KMS-11 (cell line): ENCODE data around the gene UBE3B.

Experiments used
- H2AFZ ChIP-seq: fragments of 200-600 bp; sonication (generic); 2 replicates; pipeline ENCODE4 v1.6.1; 2016; ENCODE audit warnings: antibody characterized with exemption, mixed run types, low read depth
- H3K27ac ChIP-seq: fragments of 200-600 bp; sonication (generic); 2 replicates; pipeline ENCODE4 v1.6.1; 2016; ENCODE audit warnings: mild to moderate bottlenecking, mixed run types
- H3K27me3 ChIP-seq: fragments of 200-600 bp; sonication (generic); 2 replicates; pipeline ENCODE4 v1.6.1; 2017; ENCODE audit warnings: mild to moderate bottlenecking, low read depth, mixed run types, moderate library complexity; ENCODE audit not compliant: insufficient read depth
- H3K36me3 ChIP-seq: fragments of 200-600 bp; sonication (generic); 2 replicates; pipeline ENCODE4 v1.6.1; 2017; ENCODE audit warnings: mild to moderate bottlenecking, mixed run types; ENCODE audit not compliant: insufficient read depth
- H3K4me1 ChIP-seq: fragments of 200-600 bp; sonication (generic); 2 replicates; pipeline ENCODE4 v1.6.1; 2016; ENCODE audit warnings: mild to moderate bottlenecking, low read depth, mixed run types; ENCODE audit not compliant: poor library complexity, severe bottlenecking
- H3K4me2 ChIP-seq: fragments of 200-600 bp; sonication (generic); 2 replicates; pipeline ENCODE4 v1.7.0; 2016; ENCODE audit warnings: mild to moderate bottlenecking, mixed run types
- H3K4me3 ChIP-seq: fragments of 200-600 bp; sonication (generic); IDR thresholded peaks from 2 replicates; pipeline ENCODE4 v1.6.1; 2017; ENCODE audit warnings: low read depth, low read length, mixed read lengths; ENCODE audit not compliant: insufficient read depth
- H3K79me2 ChIP-seq: fragments of 200-600 bp; sonication (generic); 2 replicates; pipeline ENCODE4 v1.6.1; 2016; ENCODE audit warnings: low read depth, mixed run types; ENCODE audit not compliant: insufficient read depth
- H3K9ac ChIP-seq: fragments of 200-600 bp; sonication (generic); 2 replicates; pipeline ENCODE4 v1.6.1; 2016; ENCODE audit warnings: mild to moderate bottlenecking, mixed run types
- H4K20me1 ChIP-seq: fragments of 200-600 bp; sonication (generic); 2 replicates; pipeline ENCODE4 v1.6.1; 2016; ENCODE audit warnings: mild to moderate bottlenecking, mixed run types; ENCODE audit not compliant: insufficient read depth
- TF ChIP-seq, protein P1 (sequence below): fragments of 200-600 bp; sonication (generic); conservative IDR thresholded peaks from 2 replicates; pipeline ENCODE4 v1.6.1; 2017; ENCODE audit warnings: low read depth, mild to moderate bottlenecking, antibody characterized with exemption, low read length, moderate library complexity, mixed read lengths

The UBE3B gene

DNA sequence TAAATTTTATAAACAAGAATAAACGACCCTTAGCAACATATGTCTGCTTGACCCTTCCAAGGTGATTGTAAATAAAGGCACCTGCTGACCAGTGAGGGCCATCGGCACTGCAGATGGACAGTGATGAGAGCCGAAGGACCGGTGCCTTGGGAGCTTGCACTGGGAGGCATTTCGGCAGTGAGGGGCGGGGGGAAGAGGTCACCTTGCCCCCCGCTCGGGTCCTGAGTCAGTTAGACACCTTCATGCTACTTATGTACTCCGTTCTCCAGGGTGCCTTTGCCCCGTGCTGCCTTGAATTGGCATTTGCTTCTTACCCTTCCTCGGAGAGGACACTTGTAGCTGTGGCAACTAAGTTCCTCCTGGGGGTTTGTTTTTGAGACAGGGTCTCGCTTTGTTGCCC, 72.8 kb downstream of the UBE3B start:
- H3K9ac ChIP-seq = no peak overlapping the region
- no peaks in the 10 kb centered on the region for H4K20me1 ChIP-seq
- no peak overlapping the region for H3K4me2 ChIP-seq
- H3K27ac ChIP-seq = no peak overlapping the region
- no peak overlapping the region for H3K4me3 ChIP-seq
- no peaks in the 10 kb centered on the region for H3K4me1 ChIP-seq
- H3K36me3 ChIP-seq = no peaks in the 10 kb centered on the region
- no peaks in the 10 kb centered on the region for H3K79me2 ChIP-seq
- TF ChIP-seq, protein P1, sequence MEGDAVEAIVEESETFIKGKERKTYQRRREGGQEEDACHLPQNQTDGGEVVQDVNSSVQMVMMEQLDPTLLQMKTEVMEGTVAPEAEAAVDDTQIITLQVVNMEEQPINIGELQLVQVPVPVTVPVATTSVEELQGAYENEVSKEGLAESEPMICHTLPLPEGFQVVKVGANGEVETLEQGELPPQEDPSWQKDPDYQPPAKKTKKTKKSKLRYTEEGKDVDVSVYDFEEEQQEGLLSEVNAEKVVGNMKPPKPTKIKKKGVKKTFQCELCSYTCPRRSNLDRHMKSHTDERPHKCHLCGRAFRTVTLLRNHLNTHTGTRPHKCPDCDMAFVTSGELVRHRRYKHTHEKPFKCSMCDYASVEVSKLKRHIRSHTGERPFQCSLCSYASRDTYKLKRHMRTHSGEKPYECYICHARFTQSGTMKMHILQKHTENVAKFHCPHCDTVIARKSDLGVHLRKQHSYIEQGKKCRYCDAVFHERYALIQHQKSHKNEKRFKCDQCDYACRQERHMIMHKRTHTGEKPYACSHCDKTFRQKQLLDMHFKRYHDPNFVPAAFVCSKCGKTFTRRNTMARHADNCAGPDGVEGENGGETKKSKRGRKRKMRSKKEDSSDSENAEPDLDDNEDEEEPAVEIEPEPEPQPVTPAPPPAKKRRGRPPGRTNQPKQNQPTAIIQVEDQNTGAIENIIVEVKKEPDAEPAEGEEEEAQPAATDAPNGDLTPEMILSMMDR = no peak
- no peak overlapping the region for H2AFZ ChIP-seq
- H3K27me3 ChIP-seq = no peaks in the 10 kb centered on the region

DNA sequence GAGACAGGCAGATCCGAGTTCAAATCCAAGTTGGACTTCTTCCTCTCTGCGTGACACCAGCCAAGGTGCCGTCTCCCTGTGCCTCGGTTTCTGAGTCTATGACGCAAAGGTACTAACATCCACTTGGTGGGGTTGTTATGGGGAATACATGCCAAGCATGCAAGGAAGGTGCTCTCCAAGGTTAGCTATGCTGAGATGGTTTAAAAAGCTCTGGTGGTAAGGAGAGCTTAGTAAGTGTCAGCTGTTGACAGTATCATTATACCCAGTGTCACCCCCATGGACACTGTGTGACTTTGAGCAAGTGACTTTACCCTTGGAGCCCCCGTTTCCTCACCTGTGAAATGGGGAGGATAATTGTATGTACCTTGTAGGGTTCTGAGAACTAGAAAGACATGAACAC, 73.7 kb downstream of the UBE3B start:
- Histone ChIP-seq H3K4me2 (no peak overlapping the region), H3K27me3 (no peaks in the 10 kb centered on the region), H3K9ac (no peak overlapping the region), H4K20me1 (no peaks in the 10 kb centered on the region), H3K4me1 (no peaks in the 10 kb centered on the region), H3K79me2 (no peaks in the 10 kb centered on the region), H3K4me3 (no peak overlapping the region), H2AFZ (no peak overlapping the region), H3K27ac (no peak overlapping the region), H3K36me3 (no peaks in the 10 kb centered on the region)
- TF ChIP-seq, protein P1 = no peak

DNA sequence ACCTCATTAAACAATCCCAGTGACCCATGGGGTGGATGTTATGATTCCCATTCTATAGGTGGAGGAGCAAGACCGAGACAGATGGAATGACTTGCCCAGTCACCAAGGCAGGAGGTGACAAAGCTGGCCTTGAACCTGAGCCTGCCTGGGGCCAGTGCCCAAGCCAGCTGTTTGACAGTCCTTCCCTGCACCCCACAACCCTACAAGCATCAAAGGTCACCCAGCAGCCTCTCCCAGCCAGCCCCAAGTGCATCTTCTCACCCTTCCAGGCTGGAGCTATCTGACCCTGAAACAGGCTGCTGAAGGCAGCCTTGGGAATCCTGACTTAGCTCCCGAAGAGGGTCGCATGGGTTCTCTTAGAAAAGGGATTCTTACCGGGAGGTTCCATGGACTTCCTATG, 75.5 kb downstream of the UBE3B start:
- Histone ChIP-seq H3K4me1 (no peaks in the 10 kb centered on the region), H2AFZ (no peak overlapping the region), H3K9ac (no peak overlapping the region), H3K27ac (no peak overlapping the region), H3K36me3 (no peaks in the 10 kb centered on the region), H3K4me2 (no peak overlapping the region), H3K27me3 (no peaks in the 10 kb centered on the region), H3K4me3 (no peak overlapping the region), H3K79me2 (no peaks in the 10 kb centered on the region), H4K20me1 (no peaks in the 10 kb centered on the region)
- TF ChIP-seq, protein P1 = no peak

DNA sequence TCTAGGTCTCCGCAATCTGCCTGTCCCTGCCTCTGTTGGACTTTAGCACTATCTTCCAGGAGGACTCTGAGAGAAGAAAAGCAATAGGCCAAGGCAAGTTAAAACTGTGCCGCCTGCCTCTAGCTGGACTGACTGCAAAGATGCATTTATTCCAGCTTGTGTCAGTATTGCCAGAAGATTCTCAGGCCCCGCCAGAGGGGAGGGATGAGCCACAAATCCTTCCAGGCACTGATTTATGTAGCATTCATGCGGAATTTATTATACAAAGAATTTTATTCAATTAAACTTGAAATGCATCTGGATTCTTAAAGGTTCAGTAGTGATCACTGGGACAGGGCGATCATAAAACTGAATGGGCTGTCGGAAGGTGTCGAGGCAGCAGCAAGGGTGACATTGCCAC, 76.0 kb downstream of the UBE3B start:
- no peaks in the 10 kb centered on the region for H3K27me3 ChIP-seq
- H3K4me2 ChIP-seq = no peak overlapping the region
- no peak overlapping the region for H2AFZ ChIP-seq
- no peaks in the 10 kb centered on the region for H3K36me3 ChIP-seq
- no peaks in the 10 kb centered on the region for H3K79me2 ChIP-seq
- H3K9ac ChIP-seq = no peak overlapping the region
- TF ChIP-seq, protein P1 = no peak
- H4K20me1 ChIP-seq = no peaks in the 10 kb centered on the region
- H3K4me1 ChIP-seq = no peaks in the 10 kb centered on the region
- H3K4me3 ChIP-seq = no peak overlapping the region
- H3K27ac ChIP-seq = no peak overlapping the region
